Measurements from ENCODE around the gene PTCH1. TPM values are rescaled to one million over a fixed set of nuclear protein-coding genes. Genes with fewer than 3 reads are reported as not detected.

The PTCH1 gene
- total RNA-seq, 2 donors from 2014 or later, result 26.0 to 32.9 TPM

- H3K4me3 ChIP-seq (ENCODE audit: low read length), result no peak overlapping the region
- TF ChIP-seq, protein P1, sequence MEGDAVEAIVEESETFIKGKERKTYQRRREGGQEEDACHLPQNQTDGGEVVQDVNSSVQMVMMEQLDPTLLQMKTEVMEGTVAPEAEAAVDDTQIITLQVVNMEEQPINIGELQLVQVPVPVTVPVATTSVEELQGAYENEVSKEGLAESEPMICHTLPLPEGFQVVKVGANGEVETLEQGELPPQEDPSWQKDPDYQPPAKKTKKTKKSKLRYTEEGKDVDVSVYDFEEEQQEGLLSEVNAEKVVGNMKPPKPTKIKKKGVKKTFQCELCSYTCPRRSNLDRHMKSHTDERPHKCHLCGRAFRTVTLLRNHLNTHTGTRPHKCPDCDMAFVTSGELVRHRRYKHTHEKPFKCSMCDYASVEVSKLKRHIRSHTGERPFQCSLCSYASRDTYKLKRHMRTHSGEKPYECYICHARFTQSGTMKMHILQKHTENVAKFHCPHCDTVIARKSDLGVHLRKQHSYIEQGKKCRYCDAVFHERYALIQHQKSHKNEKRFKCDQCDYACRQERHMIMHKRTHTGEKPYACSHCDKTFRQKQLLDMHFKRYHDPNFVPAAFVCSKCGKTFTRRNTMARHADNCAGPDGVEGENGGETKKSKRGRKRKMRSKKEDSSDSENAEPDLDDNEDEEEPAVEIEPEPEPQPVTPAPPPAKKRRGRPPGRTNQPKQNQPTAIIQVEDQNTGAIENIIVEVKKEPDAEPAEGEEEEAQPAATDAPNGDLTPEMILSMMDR (conservative IDR thresholded peaks at IDR 0.05), result no peak
- no peaks in the 10 kb centered on the region for H3K9me3 ChIP-seq (ENCODE audit: control insufficient read depth, low read length)
- H3K27ac ChIP-seq (ENCODE audit: low read depth, low read length), result no peak overlapping the region
- no peaks in the 10 kb centered on the region for H3K27me3 ChIP-seq (ENCODE audit: control insufficient read depth, insufficient read depth, low read length, poor library complexity, severe bottlenecking)
- H3K4me1 ChIP-seq (ENCODE audit: control insufficient read depth, insufficient read depth, low read length), result no peaks in the 10 kb centered on the region
- H3K36me3 Mint-ChIP-seq (ENCODE audit: low read depth), result no peaks in the 10 kb centered on the region
- H3K9me3 Mint-ChIP-seq, result peaks cover 5% of the 10 kb centered on the region
- H3K27ac Mint-ChIP-seq, result no peak overlapping the region
- peaks cover 14% of the 10 kb centered on the region for H3K4me1 Mint-ChIP-seq
- no peak overlapping the region for H3K9ac ChIP-seq (ENCODE audit: extremely low read depth, low read length, poor library complexity, severe bottlenecking)
- peaks cover 5% of the 10 kb centered on the region for H3K36me3 ChIP-seq (ENCODE audit: control insufficient read depth, insufficient read depth, low read length)
- no peak overlapping the region for H3K4me3 Mint-ChIP-seq
- WGBS, 2 experiments (ENCODE audit: insufficient coverage in 1 of 2, insufficient read length in 1 of 2), result 91 to 94% methylated on average over 8 to 9 of the region's 9 CpGs
- no peak for DNase-seq
- peaks cover 3% of the 10 kb centered on the region for H3K27me3 Mint-ChIP-seq (ENCODE audit: insufficient read depth)
These were observed 78.0 kb downstream of the PTCH1 start for GRCh38 chr9:95438561-95439357.

DNA sequence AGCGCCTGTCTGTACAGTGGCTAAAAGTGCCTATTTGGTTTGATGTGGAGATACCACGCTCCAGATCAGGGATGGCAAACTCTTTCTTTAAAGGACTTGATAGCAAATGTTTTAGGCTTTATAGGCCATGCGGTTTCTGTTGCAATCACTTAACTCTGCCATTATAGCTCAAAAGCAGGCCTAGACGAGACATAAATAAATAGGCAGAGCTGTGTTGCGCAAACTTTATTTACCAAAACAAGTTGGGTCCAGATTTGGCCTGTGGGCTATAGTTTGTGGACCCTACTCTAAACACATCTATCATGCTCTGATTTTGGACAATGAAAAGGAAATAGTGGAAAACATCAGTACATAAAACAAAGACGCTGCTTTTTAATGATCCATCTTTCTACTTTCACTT, 79.2 kb downstream of the PTCH1 start:
- no peak overlapping the region for H3K9ac ChIP-seq (ENCODE audit: extremely low read depth, low read length, poor library complexity, severe bottlenecking)
- H3K4me1 Mint-ChIP-seq, result peaks cover 14% of the 10 kb centered on the region
- no peaks in the 10 kb centered on the region for H3K27me3 ChIP-seq (ENCODE audit: control insufficient read depth, insufficient read depth, low read length, poor library complexity, severe bottlenecking)
- no peak overlapping the region for H3K27ac ChIP-seq (ENCODE audit: low read depth, low read length)
- 94% methylated on average over 5 to 6 of the region's 6 CpGs for WGBS, 2 experiments (ENCODE audit: insufficient coverage in 1 of 2, insufficient read length in 1 of 2)
- H3K27ac Mint-ChIP-seq, result no peak overlapping the region
- H3K4me1 ChIP-seq (ENCODE audit: control insufficient read depth, insufficient read depth, low read length), result no peaks in the 10 kb centered on the region
- no peak overlapping the region for H3K4me3 Mint-ChIP-seq
- no peak for DNase-seq
- peaks cover 5% of the 10 kb centered on the region for H3K9me3 Mint-ChIP-seq
- no peaks in the 10 kb centered on the region for H3K36me3 Mint-ChIP-seq (ENCODE audit: low read depth)
- H3K27me3 Mint-ChIP-seq (ENCODE audit: insufficient read depth), result peaks cover 3% of the 10 kb centered on the region
- TF ChIP-seq, protein P1 (conservative IDR thresholded peaks at IDR 0.05), result no peak
- H3K36me3 ChIP-seq (ENCODE audit: control insufficient read depth, insufficient read depth, low read length), result no peaks in the 10 kb centered on the region
- H3K4me3 ChIP-seq (ENCODE audit: low read length), result no peak overlapping the region
- no peaks in the 10 kb centered on the region for H3K9me3 ChIP-seq (ENCODE audit: control insufficient read depth, low read length)

- Mint-ChIP-seq H3K27me3 (ENCODE audit: insufficient read depth) (peaks cover 3% of the 10 kb centered on the region), H3K9me3 (peaks cover 5% of the 10 kb centered on the region), H3K4me1 (peaks cover 14% of the 10 kb centered on the region), H3K36me3 (ENCODE audit: low read depth) (no peaks in the 10 kb centered on the region), H3K4me3 (no peak overlapping the region), H3K27ac (no peak overlapping the region)
- H3K27me3 ChIP-seq (ENCODE audit: control insufficient read depth, insufficient read depth, low read length, poor library complexity, severe bottlenecking), result no peaks in the 10 kb centered on the region
- TF ChIP-seq, protein P1 (conservative IDR thresholded peaks at IDR 0.05), result no peak
- H3K9me3 ChIP-seq (ENCODE audit: control insufficient read depth, low read length), result no peaks in the 10 kb centered on the region
- no peaks in the 10 kb centered on the region for H3K36me3 ChIP-seq (ENCODE audit: control insufficient read depth, insufficient read depth, low read length)
- DNase-seq, result no peak
- H3K4me3 ChIP-seq (ENCODE audit: low read length), result no peak overlapping the region
- 79 to 97% methylated on average over 3 to 7 of the region's 7 CpGs for WGBS, 2 experiments (ENCODE audit: insufficient coverage in 1 of 2, insufficient read length in 1 of 2)
- no peaks in the 10 kb centered on the region for H3K4me1 ChIP-seq (ENCODE audit: control insufficient read depth, insufficient read depth, low read length)
- H3K9ac ChIP-seq (ENCODE audit: extremely low read depth, low read length, poor library complexity, severe bottlenecking), result no peak overlapping the region
- no peak overlapping the region for H3K27ac ChIP-seq (ENCODE audit: low read depth, low read length)
These were observed 80.4 kb downstream of the PTCH1 start for GRCh38 chr9:95436416-95436815.

Data from endodermal cell (in vitro differentiated cells).